Mammary epithelial cell (primary cell): ENCODE results near the gene PDE2A.

ENCODE experiments used
- EZH2 ChIP-seq: IDR thresholded peaks from 2 replicates; pipeline ENCODE4 v1.6.1; 2012; ENCODE audit warnings: low read length, inconsistent platforms, borderline replicate concordance
- TF ChIP-seq, protein P1 (sequence below), 2 donors: IDR thresholded peaks in 1 of 2; conservative IDR thresholded peaks in 1 of 2; 2 replicates each; pipeline ENCODE4 v1.5.1; 2011 to 2012; ENCODE audit warnings: inconsistent platforms in 2 of 2, low read length in 2 of 2, mild to moderate bottlenecking in 2 of 2, control low read depth in 1 of 2, low read depth in 1 of 2; ENCODE audit not compliant: insufficient read depth in 1 of 2; ENCODE audit errors: extremely low read depth in 1 of 2

DNA sequence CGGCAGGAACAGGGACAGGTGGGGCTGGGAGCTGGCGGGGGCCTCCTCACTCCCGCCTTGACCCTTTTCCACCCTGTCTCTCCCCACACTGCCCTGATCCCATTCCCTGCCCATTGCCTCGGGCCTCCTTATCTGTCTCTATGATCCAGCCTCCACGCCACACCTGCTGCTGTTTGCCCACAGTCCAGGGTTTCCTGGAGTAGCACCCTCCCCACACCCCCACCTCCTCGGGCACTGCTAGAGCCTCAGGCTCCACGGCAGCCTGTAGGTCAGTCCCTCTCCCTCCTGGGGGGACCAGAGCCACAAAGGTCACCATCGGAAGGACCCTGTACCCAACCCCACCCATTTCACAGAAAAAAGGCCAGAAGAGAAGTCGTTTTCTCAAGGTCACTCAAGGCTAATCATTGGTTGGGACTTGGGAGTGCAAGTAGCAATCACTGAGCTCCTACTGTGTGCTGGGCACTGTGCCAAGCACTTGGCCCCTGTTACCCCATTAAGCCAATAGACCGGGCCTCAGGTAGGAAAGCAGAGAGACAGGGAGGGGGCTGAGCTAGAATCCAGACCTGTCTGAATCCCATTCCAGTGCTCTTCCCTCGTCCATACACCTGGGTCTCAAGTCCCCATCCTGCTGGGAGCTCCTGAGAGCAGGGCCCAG lies 71.8 kb downstream of the PDE2A start:
- TF ChIP-seq, protein P1, sequence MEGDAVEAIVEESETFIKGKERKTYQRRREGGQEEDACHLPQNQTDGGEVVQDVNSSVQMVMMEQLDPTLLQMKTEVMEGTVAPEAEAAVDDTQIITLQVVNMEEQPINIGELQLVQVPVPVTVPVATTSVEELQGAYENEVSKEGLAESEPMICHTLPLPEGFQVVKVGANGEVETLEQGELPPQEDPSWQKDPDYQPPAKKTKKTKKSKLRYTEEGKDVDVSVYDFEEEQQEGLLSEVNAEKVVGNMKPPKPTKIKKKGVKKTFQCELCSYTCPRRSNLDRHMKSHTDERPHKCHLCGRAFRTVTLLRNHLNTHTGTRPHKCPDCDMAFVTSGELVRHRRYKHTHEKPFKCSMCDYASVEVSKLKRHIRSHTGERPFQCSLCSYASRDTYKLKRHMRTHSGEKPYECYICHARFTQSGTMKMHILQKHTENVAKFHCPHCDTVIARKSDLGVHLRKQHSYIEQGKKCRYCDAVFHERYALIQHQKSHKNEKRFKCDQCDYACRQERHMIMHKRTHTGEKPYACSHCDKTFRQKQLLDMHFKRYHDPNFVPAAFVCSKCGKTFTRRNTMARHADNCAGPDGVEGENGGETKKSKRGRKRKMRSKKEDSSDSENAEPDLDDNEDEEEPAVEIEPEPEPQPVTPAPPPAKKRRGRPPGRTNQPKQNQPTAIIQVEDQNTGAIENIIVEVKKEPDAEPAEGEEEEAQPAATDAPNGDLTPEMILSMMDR (conservative IDR thresholded peaks at IDR 0.05 in 1 of 2, IDR thresholded peaks at IDR 0.05 in 1 of 2; ENCODE audit: extremely low read depth in 1 of 2, insufficient read depth in 1 of 2, low read depth in 1 of 2, low read length in 2 of 2), result no peak
- TF ChIP-seq EZH2, result no peak
